Measurements from ENCODE around the gene TENT4B.

DNA sequence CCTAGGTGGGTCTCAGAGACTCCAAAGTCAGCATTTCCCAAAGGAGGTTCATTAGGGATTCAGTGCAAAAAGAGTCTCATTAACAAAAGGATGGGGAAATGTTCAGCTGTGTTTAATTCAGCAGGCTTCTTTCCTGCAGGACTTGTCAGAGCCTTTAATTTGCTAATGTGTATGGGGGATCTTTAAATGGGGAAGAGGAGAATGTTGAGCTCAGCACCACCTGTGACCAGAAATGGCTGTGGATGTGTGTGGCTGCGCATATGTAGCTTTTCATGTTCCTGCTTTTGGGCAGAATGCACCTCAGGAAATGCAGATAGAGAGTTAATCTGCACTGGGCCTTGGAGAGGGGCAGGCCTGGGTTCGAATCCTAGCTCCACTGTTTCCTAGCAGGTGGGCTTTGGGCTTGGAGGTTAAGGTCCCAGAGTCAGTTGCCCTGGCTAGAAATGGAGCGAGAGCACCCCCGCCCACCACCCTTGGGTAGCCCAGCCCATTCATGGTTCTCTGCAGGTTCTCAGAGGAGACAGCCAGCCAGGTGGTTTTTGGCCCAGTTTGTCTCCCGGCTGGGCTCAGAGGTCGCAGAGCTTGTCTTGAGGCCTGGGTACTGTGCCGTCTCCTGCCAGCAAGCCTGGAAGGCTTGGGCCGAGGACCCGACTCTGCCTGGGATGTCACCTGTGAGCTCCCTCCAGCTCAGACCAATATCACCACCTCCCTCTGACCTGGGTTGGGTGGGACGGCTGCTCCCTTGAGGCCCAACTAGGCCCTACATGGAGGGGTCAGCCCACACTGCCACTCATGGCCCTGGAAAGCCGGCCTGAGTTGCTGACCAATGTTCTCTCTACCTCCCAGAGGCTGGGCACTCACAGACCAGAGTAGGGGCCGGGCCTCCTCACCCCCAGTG is 122.6 kb downstream of the TENT4B start:
- TF ChIP-seq, protein P1, sequence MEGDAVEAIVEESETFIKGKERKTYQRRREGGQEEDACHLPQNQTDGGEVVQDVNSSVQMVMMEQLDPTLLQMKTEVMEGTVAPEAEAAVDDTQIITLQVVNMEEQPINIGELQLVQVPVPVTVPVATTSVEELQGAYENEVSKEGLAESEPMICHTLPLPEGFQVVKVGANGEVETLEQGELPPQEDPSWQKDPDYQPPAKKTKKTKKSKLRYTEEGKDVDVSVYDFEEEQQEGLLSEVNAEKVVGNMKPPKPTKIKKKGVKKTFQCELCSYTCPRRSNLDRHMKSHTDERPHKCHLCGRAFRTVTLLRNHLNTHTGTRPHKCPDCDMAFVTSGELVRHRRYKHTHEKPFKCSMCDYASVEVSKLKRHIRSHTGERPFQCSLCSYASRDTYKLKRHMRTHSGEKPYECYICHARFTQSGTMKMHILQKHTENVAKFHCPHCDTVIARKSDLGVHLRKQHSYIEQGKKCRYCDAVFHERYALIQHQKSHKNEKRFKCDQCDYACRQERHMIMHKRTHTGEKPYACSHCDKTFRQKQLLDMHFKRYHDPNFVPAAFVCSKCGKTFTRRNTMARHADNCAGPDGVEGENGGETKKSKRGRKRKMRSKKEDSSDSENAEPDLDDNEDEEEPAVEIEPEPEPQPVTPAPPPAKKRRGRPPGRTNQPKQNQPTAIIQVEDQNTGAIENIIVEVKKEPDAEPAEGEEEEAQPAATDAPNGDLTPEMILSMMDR (IDR thresholded peaks at IDR 0.05 in 2 of 3, conservative IDR thresholded peaks at IDR 0.05 in 1 of 3; ENCODE audit: borderline replicate concordance in 1 of 3, insufficient read depth in 1 of 3, low read depth in 2 of 3, low read length in 2 of 3) = no peak
- TF ChIP-seq POLR2A (IDR thresholded peaks at IDR 0.05; ENCODE audit: borderline replicate concordance, extremely low read depth, insufficient read depth, insufficient read length) (no peak), POLR2AphosphoS5 (IDR thresholded peaks at IDR 0.05; ENCODE audit: low read depth, low read length) (no peak), MAX (IDR thresholded peaks at IDR 0.05) (no peak), EZH2phosphoT487 (IDR thresholded peaks at IDR 0.05; ENCODE audit: borderline replicate concordance) (no peak)
- TF ChIP-seq, protein P2, sequence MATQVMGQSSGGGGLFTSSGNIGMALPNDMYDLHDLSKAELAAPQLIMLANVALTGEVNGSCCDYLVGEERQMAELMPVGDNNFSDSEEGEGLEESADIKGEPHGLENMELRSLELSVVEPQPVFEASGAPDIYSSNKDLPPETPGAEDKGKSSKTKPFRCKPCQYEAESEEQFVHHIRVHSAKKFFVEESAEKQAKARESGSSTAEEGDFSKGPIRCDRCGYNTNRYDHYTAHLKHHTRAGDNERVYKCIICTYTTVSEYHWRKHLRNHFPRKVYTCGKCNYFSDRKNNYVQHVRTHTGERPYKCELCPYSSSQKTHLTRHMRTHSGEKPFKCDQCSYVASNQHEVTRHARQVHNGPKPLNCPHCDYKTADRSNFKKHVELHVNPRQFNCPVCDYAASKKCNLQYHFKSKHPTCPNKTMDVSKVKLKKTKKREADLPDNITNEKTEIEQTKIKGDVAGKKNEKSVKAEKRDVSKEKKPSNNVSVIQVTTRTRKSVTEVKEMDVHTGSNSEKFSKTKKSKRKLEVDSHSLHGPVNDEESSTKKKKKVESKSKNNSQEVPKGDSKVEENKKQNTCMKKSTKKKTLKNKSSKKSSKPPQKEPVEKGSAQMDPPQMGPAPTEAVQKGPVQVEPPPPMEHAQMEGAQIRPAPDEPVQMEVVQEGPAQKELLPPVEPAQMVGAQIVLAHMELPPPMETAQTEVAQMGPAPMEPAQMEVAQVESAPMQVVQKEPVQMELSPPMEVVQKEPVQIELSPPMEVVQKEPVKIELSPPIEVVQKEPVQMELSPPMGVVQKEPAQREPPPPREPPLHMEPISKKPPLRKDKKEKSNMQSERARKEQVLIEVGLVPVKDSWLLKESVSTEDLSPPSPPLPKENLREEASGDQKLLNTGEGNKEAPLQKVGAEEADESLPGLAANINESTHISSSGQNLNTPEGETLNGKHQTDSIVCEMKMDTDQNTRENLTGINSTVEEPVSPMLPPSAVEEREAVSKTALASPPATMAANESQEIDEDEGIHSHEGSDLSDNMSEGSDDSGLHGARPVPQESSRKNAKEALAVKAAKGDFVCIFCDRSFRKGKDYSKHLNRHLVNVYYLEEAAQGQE (IDR thresholded peaks at IDR 0.05; ENCODE audit: low read depth) = no peak

Measured in HCT116 (cell line).